NCI-H2196 (cell line): ENCODE results near the gene PLSCR2.
"Not testable (repeated sequence)": the region's sequence is repeated elsewhere in the genome, so short reads cannot be mapped to it uniquely, and the experiment has no call there.

ENCODE experiments used
- DNase-seq: peaks from one replicate; lab custom pipeline; 2025; ENCODE audit not compliant: unreplicated experiment; lab: John Stamatoyannopoulos, UW

Gene PLSCR2

GRCh38 chr3:146491303-146491702 lies 21.9 kb upstream of the PLSCR2 start:
- no peak for DNase-seq

- DNase-seq = no peak
Observed at GRCh38 chr3:146485297-146485696, 15.9 kb upstream of the PLSCR2 start.

- DNase-seq = no peak
Observed at GRCh38 chr3:146476094-146476740, 6.9 kb upstream of the PLSCR2 start.

- DNase-seq = not testable (repeated sequence)
Observed at GRCh38 chr3:146474976-146475375, 5.6 kb upstream of the PLSCR2 start.

GRCh38 chr3:146473726-146474125 lies 4.4 kb upstream of the PLSCR2 start:
- DNase-seq = no peak

GRCh38 chr3:146472611-146473010 lies 3.2 kb upstream of the PLSCR2 start:
- DNase-seq = no peak

GRCh38 chr3:146471012-146471411 lies 1.7 kb upstream of the PLSCR2 start:
- DNase-seq = no peak

- DNase-seq = peak; percentile 53
Observed at GRCh38 chr3:146470425-146470990, 1.1 kb upstream of the PLSCR2 start.

GRCh38 chr3:146468671-146469149 lies 651 bp downstream of the PLSCR2 start:
- DNase-seq = no peak

- DNase-seq = no peak
Observed at GRCh38 chr3:146468234-146468633, 1.1 kb downstream of the PLSCR2 start.

- no peak for DNase-seq
Observed at GRCh38 chr3:146466604-146467003, 2.8 kb downstream of the PLSCR2 start.

- no peak for DNase-seq
Observed at GRCh38 chr3:146465693-146466465, 3.5 kb downstream of the PLSCR2 start.

- DNase-seq = no peak
Observed at GRCh38 chr3:146464783-146465182, 4.6 kb downstream of the PLSCR2 start.

GRCh38 chr3:146464005-146464595 lies 5.3 kb downstream of the PLSCR2 start:
- DNase-seq = no peak

- DNase-seq = no peak
Observed at GRCh38 chr3:146454796-146455195, 14.6 kb downstream of the PLSCR2 start.

- DNase-seq = no peak
Observed at GRCh38 chr3:146449613-146450012, 19.7 kb downstream of the PLSCR2 start.

GRCh38 chr3:146449076-146449475 lies 20.3 kb downstream of the PLSCR2 start:
- DNase-seq = no peak

GRCh38 chr3:146446026-146446425 lies 23.3 kb downstream of the PLSCR2 start:
- DNase-seq = no peak

GRCh38 chr3:146440310-146440709 lies 29.1 kb downstream of the PLSCR2 start:
- DNase-seq = not testable (repeated sequence)

- no peak for DNase-seq
Observed at GRCh38 chr3:146432066-146432465, 37.3 kb downstream of the PLSCR2 start.

GRCh38 chr3:146431240-146431639 lies 38.1 kb downstream of the PLSCR2 start:
- no peak for DNase-seq

- DNase-seq = no peak
Observed at GRCh38 chr3:146425341-146425740, 44.0 kb downstream of the PLSCR2 start.
